Breast epithelium (tissue), 4 donors: ENCODE data around the gene TENM4. TPM values are rescaled to one million over a fixed set of nuclear protein-coding genes. Genes with fewer than 3 reads are reported as not detected.
"Not testable (repeated sequence)": the region's sequence is repeated elsewhere in the genome, so short reads cannot be mapped to it uniquely, and the experiment has no call there.

Experiments used
- DNase-seq, 2 donors: peaks; one replicate each; pipeline ENCODE4 v3.0.0-alpha.2; 2019; ENCODE audit warnings: low spot score in 2 of 2
- H3K27ac ChIP-seq, 2 donors: fragments of 200-600 bp; sonication (generic) in 1 of 2; one replicate each; pipeline ENCODE4 v1.5.1; 2016 to 2019; ENCODE audit warnings: mild to moderate bottlenecking in 1 of 2
- H3K27me3 ChIP-seq, 2 donors: fragments of 200-600 bp; sonication (generic) in 1 of 2; one replicate each; pipeline versions ENCODE4 v1.5.1 to v1.6.0; 2017 to 2019; ENCODE audit warnings: control low read depth in 1 of 2, mild to moderate bottlenecking in 1 of 2
- H3K36me3 ChIP-seq: fragments of 200-600 bp; one replicate; pipeline ENCODE4 v1.5.1; 2019
- H3K4me1 ChIP-seq, 2 donors: fragments of 200-600 bp; sonication (generic); one replicate each; pipeline ENCODE4 v1.5.1; 2016 to 2019; ENCODE audit warnings: control low read depth in 1 of 2
- H3K4me3 ChIP-seq, 3 donors: fragments of 200-600 bp; sonication (generic); 1 replicate in 2 of 3; 2 replicates in 1 of 3; pipeline ENCODE4 v1.5.1; 2016 to 2019; ENCODE audit warnings: mild to moderate bottlenecking in 3 of 3, moderate library complexity in 2 of 3
- H3K9me3 ChIP-seq, 2 donors: fragments of 200-600 bp; sonication (generic) in 1 of 2; one replicate each; pipeline ENCODE4 v1.5.1; 2016 to 2019; ENCODE audit warnings: control low read depth in 1 of 2
- POLR2A ChIP-seq: fragments of 450-650 bp; IDR thresholded peaks from one replicate; pipeline ENCODE4 v1.6.1; 2016; ENCODE audit warnings: antibody characterized with exemption, mild to moderate bottlenecking, moderate library complexity
- POLR2AphosphoS5 ChIP-seq, 3 donors: sonication (generic); formaldehyde crosslinking; IDR thresholded peaks; one replicate each; pipeline ENCODE4 v1.6.1; 2017; ENCODE audit warnings: antibody characterized with exemption in 3 of 3
- intact Hi-C: fragments of 100-400 bp; cut with DNase I; formaldehyde crosslinking; loops from one replicate; pipeline ENCODE4 v1.15.1; 2023; ENCODE audit warnings: low total_unique reads
- total RNA-seq, 3 donors: library from RNA; depleted of rRNA; stranded (reverse); fragments of >200 nt; gene quantifications; one replicate each; pipeline ENCODE4 v1.1.0, GENCODE V29; 2016
- TF ChIP-seq, protein P1 (sequence below), 3 donors: fragments of 450-650 bp; IDR thresholded peaks; one replicate each; pipeline ENCODE4 v1.5.1; 2016 to 2017; ENCODE audit warnings: antibody characterized with exemption in 3 of 3, mild to moderate bottlenecking in 3 of 3, moderate library complexity in 3 of 3

Gene TENM4
- total RNA-seq, 3 donors from 2014 or later: 0.29 to 7.9 (median 4.8) TPM

GRCh38 chr11:79192836-79193235, 248.0 kb downstream of the TENM4 start:
- intact Hi-C loops: no loop called here
- no peak overlapping the region for H3K4me3 ChIP-seq
- TF ChIP-seq, protein P1, sequence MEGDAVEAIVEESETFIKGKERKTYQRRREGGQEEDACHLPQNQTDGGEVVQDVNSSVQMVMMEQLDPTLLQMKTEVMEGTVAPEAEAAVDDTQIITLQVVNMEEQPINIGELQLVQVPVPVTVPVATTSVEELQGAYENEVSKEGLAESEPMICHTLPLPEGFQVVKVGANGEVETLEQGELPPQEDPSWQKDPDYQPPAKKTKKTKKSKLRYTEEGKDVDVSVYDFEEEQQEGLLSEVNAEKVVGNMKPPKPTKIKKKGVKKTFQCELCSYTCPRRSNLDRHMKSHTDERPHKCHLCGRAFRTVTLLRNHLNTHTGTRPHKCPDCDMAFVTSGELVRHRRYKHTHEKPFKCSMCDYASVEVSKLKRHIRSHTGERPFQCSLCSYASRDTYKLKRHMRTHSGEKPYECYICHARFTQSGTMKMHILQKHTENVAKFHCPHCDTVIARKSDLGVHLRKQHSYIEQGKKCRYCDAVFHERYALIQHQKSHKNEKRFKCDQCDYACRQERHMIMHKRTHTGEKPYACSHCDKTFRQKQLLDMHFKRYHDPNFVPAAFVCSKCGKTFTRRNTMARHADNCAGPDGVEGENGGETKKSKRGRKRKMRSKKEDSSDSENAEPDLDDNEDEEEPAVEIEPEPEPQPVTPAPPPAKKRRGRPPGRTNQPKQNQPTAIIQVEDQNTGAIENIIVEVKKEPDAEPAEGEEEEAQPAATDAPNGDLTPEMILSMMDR (IDR thresholded peaks at IDR 0.05): no peak
- TF ChIP-seq POLR2AphosphoS5 (IDR thresholded peaks at IDR 0.05) (no peak), POLR2A (no peak)
- no peak overlapping the region for H3K27ac ChIP-seq
- H3K4me1 ChIP-seq: no peaks in the 10 kb centered on the region
- peaks cover 0 to 4% of the 10 kb centered on the region in 2 donors for H3K9me3 ChIP-seq
- no peaks in the 10 kb centered on the region for H3K27me3 ChIP-seq
- no peak for DNase-seq
- no peaks in the 10 kb centered on the region for H3K36me3 ChIP-seq

GRCh38 chr11:79191716-79192115, 249.1 kb downstream of the TENM4 start:
- DNase-seq, H3K36me3 ChIP-seq, H3K4me3 ChIP-seq, intact Hi-C loops, H3K4me1 ChIP-seq, H3K27ac ChIP-seq, H3K9me3 ChIP-seq, H3K27me3 ChIP-seq: not testable (repeated sequence)

- H3K4me3 ChIP-seq, H3K27me3 ChIP-seq, H3K4me1 ChIP-seq, DNase-seq, H3K9me3 ChIP-seq, intact Hi-C loops, H3K27ac ChIP-seq, H3K36me3 ChIP-seq: not testable (repeated sequence)
Measured at GRCh38 chr11:79190553-79190952, 250.3 kb downstream of the TENM4 start.

DNA sequence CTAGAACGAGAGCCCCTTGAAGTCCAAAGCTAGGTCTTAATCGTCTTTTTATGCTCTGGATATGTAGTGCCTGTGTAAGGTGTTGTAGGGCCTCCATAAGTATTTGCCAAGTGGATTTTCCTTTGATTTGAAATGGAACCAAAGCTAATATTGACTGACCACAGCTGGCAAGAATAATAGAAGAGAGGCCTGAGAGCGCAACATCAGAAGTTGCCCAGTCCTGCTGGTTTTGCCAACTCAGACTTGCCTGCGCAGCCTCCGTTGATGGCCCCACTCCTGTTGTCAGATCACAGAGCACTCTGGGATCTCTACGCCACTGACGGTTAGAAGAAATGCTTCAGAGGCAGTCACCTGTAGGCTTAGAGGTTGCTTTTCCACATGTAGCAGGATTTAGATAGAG, 251.2 kb downstream of the TENM4 start:
- Histone ChIP-seq H3K36me3 (no peaks in the 10 kb centered on the region), H3K27me3 (no peaks in the 10 kb centered on the region), H3K4me3 (no peak overlapping the region), H3K4me1 (no peaks in the 10 kb centered on the region), H3K27ac (no peak overlapping the region), H3K9me3 (peaks cover 0 to 9% of the 10 kb centered on the region in 2 donors)
- TF ChIP-seq POLR2AphosphoS5 (IDR thresholded peaks at IDR 0.05): no peak
- TF ChIP-seq, protein P1 (IDR thresholded peaks at IDR 0.05): no peak
- TF ChIP-seq POLR2A: no peak
- intact Hi-C loops: no loop called here
- DNase-seq: no peak

DNA sequence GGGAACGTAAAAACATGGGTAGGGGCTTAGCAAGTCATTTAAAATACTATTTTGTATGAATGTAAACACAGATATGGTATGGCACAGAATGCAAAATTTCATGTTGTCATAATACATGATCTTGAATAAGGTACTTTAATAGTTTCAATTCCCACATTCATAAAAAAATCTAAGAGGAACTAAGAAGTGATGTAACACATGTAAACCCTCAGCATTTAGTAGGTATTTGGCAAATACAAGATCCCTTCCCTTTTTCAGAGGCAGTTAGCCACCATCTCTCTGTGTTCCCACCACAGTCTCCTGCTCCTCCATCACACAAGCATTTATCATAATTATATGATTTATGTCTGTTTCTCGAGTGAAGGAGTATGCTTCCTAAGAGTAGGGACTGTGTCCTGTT, 251.8 kb downstream of the TENM4 start:
- DNase-seq: no peak
- Histone ChIP-seq H3K4me3 (no peak overlapping the region), H3K9me3 (peaks cover 0 to 9% of the 10 kb centered on the region in 2 donors), H3K4me1 (no peaks in the 10 kb centered on the region), H3K36me3 (no peaks in the 10 kb centered on the region), H3K27ac (no peak overlapping the region), H3K27me3 (no peaks in the 10 kb centered on the region)
- intact Hi-C loops: no loop called here
- TF ChIP-seq, protein P1 (IDR thresholded peaks at IDR 0.05): no peak
- no peak for TF ChIP-seq POLR2AphosphoS5 (IDR thresholded peaks at IDR 0.05)
- no peak for TF ChIP-seq POLR2A

DNA sequence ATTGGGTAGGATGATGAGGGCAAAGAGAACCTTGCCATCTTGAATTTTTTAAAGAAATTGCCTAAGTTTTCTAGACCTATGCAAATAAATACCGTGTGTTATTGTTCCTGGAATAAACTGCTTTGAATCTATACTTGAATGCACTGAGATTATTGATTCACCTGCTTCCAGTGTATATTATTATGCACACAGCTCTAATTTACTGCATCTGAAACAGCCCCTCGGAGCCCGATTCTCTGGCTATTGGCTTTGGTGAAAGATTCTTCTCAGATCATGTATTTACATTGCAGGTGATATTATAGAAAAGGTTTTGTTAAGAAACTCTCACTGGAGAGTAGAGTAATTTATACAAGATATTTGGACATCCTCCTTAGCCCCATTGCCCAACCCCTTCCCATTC, 254.2 kb downstream of the TENM4 start:
- H3K4me3 ChIP-seq: no peak overlapping the region
- H3K27ac ChIP-seq: no peak overlapping the region
- no peak for TF ChIP-seq POLR2AphosphoS5 (IDR thresholded peaks at IDR 0.05)
- TF ChIP-seq, protein P1 (IDR thresholded peaks at IDR 0.05): no peak
- no peak for TF ChIP-seq POLR2A
- DNase-seq: no peak
- no peaks in the 10 kb centered on the region for H3K27me3 ChIP-seq
- no peaks in the 10 kb centered on the region for H3K4me1 ChIP-seq
- no peaks in the 10 kb centered on the region for H3K36me3 ChIP-seq
- H3K9me3 ChIP-seq: peaks cover 0 to 9% of the 10 kb centered on the region in 2 donors
- intact Hi-C loops: no loop called here
